H1 (cell line): Measurements from ENCODE around the gene DTD1. TPM values are rescaled to one million over a fixed set of nuclear protein-coding genes. Genes with fewer than 3 reads are reported as not detected.
"Not testable (repeated sequence)": the region's sequence is repeated elsewhere in the genome, so short reads cannot be mapped to it uniquely, and the experiment has no call there.

ENCODE experiments used
- CTCF ChIA-PET: fragments of 300-600 bp; sonication (Branson Sonifier 250); formaldehyde crosslinking; loops from one replicate; lab custom pipeline; 2021; ENCODE audit not compliant: partially characterized antibody; lab: Charles Lee
- POLR2A ChIA-PET: fragments of 300-600 bp; sonication (Branson Sonifier 250); formaldehyde crosslinking; loops from one replicate; lab custom pipeline; 2021; ENCODE audit warnings: inconsistent platforms; ENCODE audit not compliant: partially characterized antibody; lab: Charles Lee
- DNase-seq, 2 experiments: peaks; one replicate each; pipeline versions ENCODE4 v3.0.0 to v3.0.0-alpha.2; 2010 to 2022; ENCODE audit warnings: low spot score in 2 of 2, low read depth in 1 of 2, mixed read lengths in 1 of 2
- FAIRE-seq: peaks from 2 replicates; lab custom pipeline; 2011; peaks lifted over from hg19 to GRCh38; lab: Jason Lieb, UNC
- H2AFZ ChIP-seq: 2 replicates; pipeline ENCODE4 v1.8.1; 2012; ENCODE audit warnings: low read length, inconsistent platforms
- H2AK5ac ChIP-seq: 2 replicates; pipeline ENCODE4 v1.6.1; 2013; ENCODE audit warnings: low read depth, low read length
- H2BK120ac ChIP-seq: replicated peaks from 2 replicates; pipeline ENCODE3; 2013; ENCODE audit warnings: low read depth, low read length, inconsistent platforms
- H2BK12ac ChIP-seq: 2 replicates; pipeline ENCODE4 v1.6.1; 2013; ENCODE audit warnings: low read depth, low read length
- H2BK15ac ChIP-seq: 2 replicates; pipeline ENCODE4 v1.6.1; 2013; ENCODE audit warnings: low read length
- H2BK20ac ChIP-seq: 2 replicates; pipeline ENCODE4 v1.6.1; 2013; ENCODE audit warnings: low read length
- H2BK5ac ChIP-seq: 2 replicates; pipeline ENCODE4 v1.6.1; 2013; ENCODE audit warnings: low read depth, low read length
- H3K14ac ChIP-seq: 2 replicates; pipeline ENCODE4 v1.6.1; 2013; ENCODE audit warnings: inconsistent platforms; ENCODE audit not compliant: insufficient read length
- H3K18ac ChIP-seq: 2 replicates; pipeline ENCODE4 v1.6.1; 2013; ENCODE audit warnings: low read length; ENCODE audit errors: extremely low read depth
- H3K23ac ChIP-seq: 2 replicates; pipeline ENCODE4 v1.6.1; 2013; ENCODE audit warnings: inconsistent platforms; ENCODE audit not compliant: insufficient read length
- H3K23me2 ChIP-seq: 2 replicates; pipeline ENCODE4 v1.6.1; 2013; ENCODE audit warnings: low read depth, low read length
- H3K27ac ChIP-seq: 2 replicates; pipeline ENCODE4 v1.6.1; 2011; ENCODE audit warnings: low read depth, low read length, inconsistent platforms
- H3K27me3 ChIP-seq, 4 experiments: replicated peaks in 1 of 4; 1 replicate in 1 of 4; 2 replicates in 3 of 4; pipeline versions ENCODE4 v1.6.1 to v1.8.1; 2011 to 2013; ENCODE audit warnings: low read length in 3 of 4, mild to moderate bottlenecking in 3 of 4, inconsistent platforms in 2 of 4, mixed read lengths in 2 of 4, moderate library complexity in 1 of 4; ENCODE audit not compliant: control insufficient read depth in 3 of 4, insufficient read depth in 3 of 4; ENCODE audit errors: extremely low read depth in 1 of 4
- H3K36me3 ChIP-seq, 4 experiments: 2 replicates each; pipeline versions ENCODE4 v1.6.1 to v1.8.1; 2011 to 2013; ENCODE audit warnings: mild to moderate bottlenecking in 4 of 4, low read length in 3 of 4, moderate library complexity in 2 of 4, control low read depth in 1 of 4, inconsistent platforms in 1 of 4; ENCODE audit not compliant: insufficient read depth in 4 of 4, control insufficient read depth in 2 of 4
- H3K4ac ChIP-seq: replicated peaks from 2 replicates; pipeline ENCODE3; 2013; ENCODE audit warnings: low read length, low read depth, mixed read lengths, inconsistent platforms; ENCODE audit not compliant: insufficient read length
- H3K4me1 ChIP-seq, 4 experiments: replicated peaks in 1 of 4; 1 replicate in 1 of 4; 2 replicates in 3 of 4; pipeline versions ENCODE4 v1.6.1 to v1.8.1; 2011 to 2013; ENCODE audit warnings: low read length in 3 of 4, inconsistent platforms in 2 of 4, mixed read lengths in 1 of 4; ENCODE audit not compliant: insufficient read depth in 4 of 4, control insufficient read depth in 3 of 4
- H3K4me2 ChIP-seq, 2 experiments: 2 replicates each; pipeline versions ENCODE4 v1.6.1 to v1.8.1; 2011 to 2013; ENCODE audit warnings: low read depth in 2 of 2, low read length in 2 of 2, control low read depth in 1 of 2, inconsistent platforms in 1 of 2, mild to moderate bottlenecking in 1 of 2; ENCODE audit not compliant: insufficient read depth in 1 of 2
- H3K4me3 ChIP-seq, 4 experiments: fragments of 200-600, 300-600 bp in 1 of 4; sonication (generic), shearing (Covaris generic), sonication (Bioruptor Twin) in 1 of 4; 2 replicates each; pipeline versions ENCODE4 v1.5.1 to v1.8.1; 2011 to 2016; ENCODE audit warnings: low read length in 4 of 4, low read depth in 3 of 4, control low read depth in 2 of 4, inconsistent platforms in 2 of 4, mild to moderate bottlenecking in 2 of 4, mixed read lengths in 1 of 4, moderate library complexity in 1 of 4; ENCODE audit not compliant: insufficient read depth in 2 of 4; ENCODE audit errors: extremely low read depth in 1 of 4
- H3K56ac ChIP-seq: replicated peaks from 2 replicates; pipeline ENCODE3; 2013; ENCODE audit warnings: low read depth, mild to moderate bottlenecking, mixed read lengths, low read length, inconsistent platforms; ENCODE audit not compliant: insufficient read length
- H3K79me1 ChIP-seq: 2 replicates; pipeline ENCODE4 v1.6.1; 2013; ENCODE audit warnings: low read depth, low read length, control low read depth
- H3K79me2 ChIP-seq, 2 experiments: 2 replicates each; pipeline versions ENCODE4 v1.6.1 to v1.8.1; 2012 to 2013; ENCODE audit warnings: low read length in 2 of 2, mild to moderate bottlenecking in 2 of 2, inconsistent platforms in 1 of 2; ENCODE audit not compliant: insufficient read depth in 2 of 2, control insufficient read depth in 1 of 2
- H3K9ac ChIP-seq, 4 experiments: replicated peaks in 1 of 4; 1 replicate in 1 of 4; 2 replicates in 3 of 4; pipeline versions ENCODE4 v1.6.1 to v1.8.1; 2011 to 2013; ENCODE audit warnings: low read depth in 3 of 4, low read length in 3 of 4, control low read depth in 2 of 4, mild to moderate bottlenecking in 2 of 4, moderate library complexity in 2 of 4, inconsistent platforms in 1 of 4; ENCODE audit errors: extremely low read depth in 1 of 4
- H3K9me3 ChIP-seq, 2 experiments: 2 replicates each; pipeline versions ENCODE4 v1.6.1 to v1.8.1; 2012 to 2013; ENCODE audit warnings: mild to moderate bottlenecking in 2 of 2, moderate library complexity in 2 of 2, control low read depth in 1 of 2, inconsistent platforms in 1 of 2, low read depth in 1 of 2, low read length in 1 of 2, mixed read lengths in 1 of 2; ENCODE audit not compliant: insufficient read depth in 2 of 2
- H4K20me1 ChIP-seq, 2 experiments: replicated peaks in 1 of 2; 2 replicates each; pipeline versions ENCODE3 to v1.8.1; 2011 to 2013; ENCODE audit warnings: inconsistent platforms in 2 of 2, low read length in 2 of 2, mild to moderate bottlenecking in 1 of 2; ENCODE audit not compliant: insufficient read depth in 2 of 2, control insufficient read depth in 1 of 2
- H4K5ac ChIP-seq: 2 replicates; pipeline ENCODE4 v1.6.1; 2013; ENCODE audit warnings: low read length, low read depth, mixed read lengths, inconsistent platforms; ENCODE audit not compliant: insufficient read length
- H4K8ac ChIP-seq: 2 replicates; pipeline ENCODE4 v1.8.0; 2013; ENCODE audit warnings: mild to moderate bottlenecking, moderate library complexity, low read length, inconsistent platforms; ENCODE audit not compliant: insufficient read depth; ENCODE audit errors: extremely low read depth
- H4K91ac ChIP-seq: replicated peaks from 2 replicates; pipeline ENCODE3; 2013; ENCODE audit warnings: low read length, mixed read lengths, inconsistent platforms; ENCODE audit not compliant: insufficient read length
- POLR2AphosphoS5 ChIP-seq: IDR thresholded peaks from 2 replicates; pipeline ENCODE4 v1.6.1; 2011; ENCODE audit warnings: low read depth, low read length
- SAP30 ChIP-seq: fragments of 300-600 bp; sonication (generic); IDR thresholded peaks from 2 replicates; pipeline ENCODE4 v1.7.1; 2012; ENCODE audit warnings: low read length, moderate library complexity, mild to moderate bottlenecking, inconsistent platforms; ENCODE audit not compliant: insufficient read depth, insufficient replicate concordance
- WGBS, 2 experiments: shearing (Covaris generic) in 1 of 2; methylation state at CpG; one replicate each; pipeline versions ENCODE4 v1.1.6 to v1.1.7; 2013 to 2015; ENCODE audit warnings: low lambda C conversion rate in 2 of 2, mixed read lengths in 2 of 2, inconsistent platforms in 1 of 2, low coverage in 1 of 2, missing lambda C conversion rate in 1 of 2; ENCODE audit not compliant: insufficient replicate concordance in 2 of 2, insufficient coverage in 1 of 2, insufficient read length in 1 of 2; ENCODE audit errors: extremely low coverage in 1 of 2, missing lambda C conversion rate in 1 of 2; 5-methylcytosine and 5-hydroxymethylcytosine counted together
- polyA plus RNA-seq, 7 experiments: library from polyadenylated mRNA; depleted of rRNA in 3 of 7; stranded (reverse) in 5 of 7; unstranded in 2 of 7; fragments of >200 nt in 5 of 7; fragments of 200-250 nt in 2 of 7; gene quantifications; 1 replicate in 5 of 7; 2 replicates in 1 of 7; 4 replicates in 1 of 7; pipeline versions ENCODE4 v1.2.1 to v1.2.3, GENCODE V29; 2011 to 2013; ENCODE audit warnings: missing spikeins in 2 of 7, mixed read lengths in 2 of 7
- total RNA-seq: library from RNA; stranded (reverse); fragmentation: NEBNext Ultra II Directional; extraction: Animal tissue kit (Norgen Biotek cat#: 25700); gene quantifications from 2 replicates; pipeline ENCODE4 v1.2.1, GENCODE V29; 2021

DTD1 gene
- total and polyA plus RNA-seq, 2 of the 8 experiments (the other 6 are each of a cell fraction or from before 2014, with no cell fraction given), result 49.7 to 66.6 TPM

GRCh38 chr20:18754653-18755045 lies 166.8 kb downstream of the DTD1 start (continued):
- TF ChIP-seq POLR2AphosphoS5, result no peak
- TF ChIP-seq SAP30, result no peak

- H3K9ac ChIP-seq, H3K4me3 ChIP-seq, H3K56ac ChIP-seq, H3K23ac ChIP-seq, H3K4ac ChIP-seq, H3K4me1 ChIP-seq, H3K18ac ChIP-seq, H3K36me3 ChIP-seq, H2AFZ ChIP-seq, H2BK120ac ChIP-seq, H4K91ac ChIP-seq, H3K14ac ChIP-seq, CTCF ChIA-PET, H2BK5ac ChIP-seq, H3K27ac ChIP-seq, FAIRE-seq, H3K9me3 ChIP-seq, H4K8ac ChIP-seq, H3K79me1 ChIP-seq, H2BK15ac ChIP-seq, H3K27me3 ChIP-seq, H3K4me2 ChIP-seq, H3K79me2 ChIP-seq, POLR2A ChIA-PET, H2AK5ac ChIP-seq, H2BK12ac ChIP-seq, H4K5ac ChIP-seq, H4K20me1 ChIP-seq, H3K23me2 ChIP-seq, H2BK20ac ChIP-seq, DNase-seq: not testable (repeated sequence)
- 94% methylated on average over 19 of the region's 19 CpGs; no CpG with 5 or more reads in 1 of the 2 experiments for WGBS, 2 experiments
These were observed 173.0 kb downstream of the DTD1 start for GRCh38 chr20:18760852-18761251.
